Ramos (cell line): ENCODE results near the gene FGF11.

Experiments used
- in situ Hi-C: fragments of 300-500 bp; cut with MboI; formaldehyde crosslinking; loops from one replicate; pipeline ENCODE4 v1.14.3; 2022; ENCODE audit warnings: low sequenced_read_pairs; ENCODE audit not compliant: unreplicated experiment

FGF11 gene

GRCh38 chr17:7407485-7408251 is 31.6 kb upstream of the FGF11 start, which contains the start of gene NLGN2:
Gene NLGN2, plus strand, starts transcription at chr17:7407845. Its CDS starts 411 bp downstream, at chr17:7408256.
- in situ Hi-C loops = no loop called here

- in situ Hi-C loops = no loop called here
Measured at GRCh38 chr17:7408252-7408727, 31.0 kb upstream of the FGF11 start.

GRCh38 chr17:7408863-7409262 is 30.4 kb upstream of the FGF11 start:
- in situ Hi-C loops = no loop called here

GRCh38 chr17:7409716-7410115 is 29.6 kb upstream of the FGF11 start:
- in situ Hi-C loops = no loop called here

GRCh38 chr17:7410634-7411426 is 28.5 kb upstream of the FGF11 start:
- in situ Hi-C loops = no loop called here

- in situ Hi-C loops = no loop called here
Measured at GRCh38 chr17:7411427-7411750, 27.9 kb upstream of the FGF11 start.

GRCh38 chr17:7413346-7413985 is 25.8 kb upstream of the FGF11 start:
- in situ Hi-C loops = no loop called here

- in situ Hi-C loops = no loop called here
Measured at GRCh38 chr17:7414837-7415236, 24.5 kb upstream of the FGF11 start.

GRCh38 chr17:7415784-7416183 is 23.5 kb upstream of the FGF11 start:
- in situ Hi-C loops = no loop called here

GRCh38 chr17:7416323-7416722 is 23.0 kb upstream of the FGF11 start:
- in situ Hi-C loops = no loop called here

- in situ Hi-C loops = no loop called here
Measured at GRCh38 chr17:7417056-7417655, 22.2 kb upstream of the FGF11 start.

GRCh38 chr17:7418472-7419152 is 20.7 kb upstream of the FGF11 start:
- in situ Hi-C loops = no loop called here

GRCh38 chr17:7419819-7420610 is 19.3 kb upstream of the FGF11 start, which contains the start of gene SPEM1:
Gene SPEM1, plus strand, starts transcription at chr17:7420324. Its CDS starts 61 bp downstream, at chr17:7420385.
- in situ Hi-C loops = no loop called here

- in situ Hi-C loops = no loop called here
Measured at GRCh38 chr17:7421186-7421585, 18.1 kb upstream of the FGF11 start.

- in situ Hi-C loops = no loop called here
Measured at GRCh38 chr17:7423679-7424078, 15.6 kb upstream of the FGF11 start.

GRCh38 chr17:7425316-7425715 is 14.0 kb upstream of the FGF11 start, which contains the start of gene SPEM2:
Gene SPEM2, plus strand, starts transcription at chr17:7425616. Its CDS starts 73 bp downstream, at chr17:7425689.
- in situ Hi-C loops = no loop called here

GRCh38 chr17:7425756-7426155 is 13.6 kb upstream of the FGF11 start:
- in situ Hi-C loops = no loop called here

- in situ Hi-C loops = no loop called here
Measured at GRCh38 chr17:7426203-7426863, 13.0 kb upstream of the FGF11 start.
